Psoas muscle (tissue), 8 donors: Measurements from ENCODE around the gene TRPM3. TPM values are rescaled to one million over a fixed set of nuclear protein-coding genes. Genes with fewer than 3 reads are reported as not detected.

Experiments used
- ATAC-seq, 4 donors: fragments of 200-7000 bp; cut with Tn5 transposase; one replicate each; pipeline ENCODE4 v1.9.1; 2020; ENCODE audit warnings: moderate library complexity in 3 of 4, mild to moderate bottlenecking in 2 of 4
- DNase-seq, 2 donors: peaks; one replicate each; pipeline ENCODE4 v3.0.0-alpha.2; 2020
- H3K27ac ChIP-seq: fragments of 200-600 bp; one replicate; pipeline ENCODE4 v1.8.0; 2022
- H3K27me3 ChIP-seq, 3 donors: fragments of 200-600 bp in 1 of 3; one replicate each; pipeline versions ENCODE4 v1.6.1 to v1.8.0; 2013 to 2022; ENCODE audit warnings: low read length in 2 of 3, mild to moderate bottlenecking in 2 of 3, moderate library complexity in 1 of 3; ENCODE audit not compliant: insufficient read depth in 3 of 3
- H3K36me3 ChIP-seq, 2 donors: fragments of 200-600 bp in 1 of 2; one replicate each; pipeline versions ENCODE4 v1.6.1 to v1.8.0; 2013 to 2022; ENCODE audit warnings: low read depth in 1 of 2, mild to moderate bottlenecking in 1 of 2, moderate library complexity in 1 of 2; ENCODE audit not compliant: insufficient read depth in 1 of 2
- H3K4me1 ChIP-seq: fragments of 200-600 bp; one replicate; pipeline ENCODE4 v1.8.0; 2022
- H3K4me3 ChIP-seq: fragments of 200-600 bp; one replicate; pipeline ENCODE4 v1.8.0; 2022; ENCODE audit warnings: mild to moderate bottlenecking
- H3K9me3 ChIP-seq: fragments of 200-600 bp; one replicate; pipeline ENCODE4 v1.8.0; 2022
- CTCF ChIP-seq: fragments of 200-600 bp; IDR thresholded peaks from one replicate; pipeline ENCODE4 v1.8.0; 2022; ENCODE audit warnings: antibody characterized with exemption
- WGBS, 3 donors: extraction: QIAGEN DNeasy Blood & Tissue Kit; methylation state at CpG; one replicate each; pipeline versions ENCODE4 v1.1.6 to v1.1.7; 2013; 5-methylcytosine and 5-hydroxymethylcytosine counted together
- intact Hi-C, 2 donors: fragments of 100-400 bp; cut with DNase I; formaldehyde crosslinking; loops; one replicate each; pipeline versions ENCODE4 v1.11.0 to v1.14.2; 2022
- polyA plus RNA-seq, 3 donors: library from polyadenylated mRNA; stranded (reverse); fragments of 200-250 nt; gene quantifications; one replicate each; pipeline ENCODE4 v1.2.3, GENCODE V29; 2013
- total RNA-seq, 4 donors: library from RNA; stranded (reverse); fragmentation: NEBNext Ultra II Directional in 2 of 4; extraction: Animal tissue kit (Norgen Biotek cat#: 25700) in 2 of 4; gene quantifications; one replicate each; pipeline versions ENCODE4 v1.2.1 to v1.2.4, GENCODE V29; 2021 to 2023
- donor health status: healthy with polysubstance abuse.
- donor health status: DM: no; HTN: no; CAD: no; lungs with moderate emphysema.
- donor health status: Bipolar disorder and iron deficiency.
- donor health status: healthy.
- donor health status: DM: yes; HTN: yes; CAD: no.
- donor health status: DM: no; HTN: no; CAD: no.
- donor health status: DM: no; HTN: no; CAD: no.
- donor health status: DM: yes; HTN: yes; CAD: no.

The TRPM3 gene
- total and polyA plus RNA-seq, 7 donors: 0.01 to 0.16 (median 0.06) TPM; not detected in 3

DNA sequence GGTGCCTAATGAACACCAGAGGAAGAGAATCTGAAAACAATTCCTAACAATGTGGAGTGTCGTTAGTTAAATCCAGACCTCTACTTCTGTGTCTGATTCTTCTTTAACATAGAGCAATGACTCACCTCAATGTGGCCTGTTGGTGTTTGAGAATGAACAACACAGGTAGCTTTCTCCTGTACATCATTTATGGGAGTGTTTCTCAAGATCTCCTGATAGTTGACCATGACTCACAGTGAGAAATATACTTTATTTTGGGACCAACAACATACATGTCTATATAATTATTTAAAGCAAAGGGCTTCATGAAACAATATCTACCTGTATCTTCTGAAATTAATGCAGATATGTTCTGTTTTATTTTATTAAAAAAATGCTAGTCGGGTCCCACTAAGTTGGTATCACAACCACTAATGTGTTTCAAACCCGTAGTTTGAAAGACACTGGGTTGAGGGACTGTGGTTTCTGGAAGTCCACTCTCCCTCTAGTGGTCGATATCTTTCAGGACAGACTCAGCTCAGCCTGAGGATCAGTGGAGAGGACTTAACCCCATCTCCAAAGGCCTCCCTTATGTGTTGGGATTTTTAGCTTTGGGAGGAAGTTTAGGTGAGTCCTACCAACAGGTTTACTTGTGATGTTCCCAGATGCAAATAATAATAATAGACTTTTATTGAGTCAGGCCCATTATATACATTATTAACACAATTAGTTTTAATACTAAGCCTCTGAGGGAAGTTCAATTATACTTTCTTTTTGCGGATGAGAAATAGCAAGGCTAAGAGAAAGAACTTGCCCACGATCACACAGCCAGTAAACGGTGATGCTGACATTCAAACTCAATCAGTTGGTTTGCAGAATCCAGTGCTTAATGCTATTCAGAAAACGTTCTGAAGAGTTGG is 636.9 kb downstream of the TRPM3 start:
- peak; percentile 82 for TF ChIP-seq CTCF
- peaks cover 80% of the 10 kb centered on the region for H3K4me1 ChIP-seq
- no peaks in the 10 kb centered on the region for H3K9me3 ChIP-seq
- no peaks in the 10 kb centered on the region for H3K27me3 ChIP-seq
- no peaks in the 10 kb centered on the region for H3K36me3 ChIP-seq
- intact Hi-C loops: loop anchor here (1.0 to 10.0 kb wide), 4 partner anchors 64 to 220 kb away; no protein-coding TSS in a partner anchor
- ATAC-seq (peak; percentile 70 to 76 (median 72)), DNase-seq (no peak)
- no peak overlapping the region for H3K4me3 ChIP-seq
- WGBS, 3 donors: 32 to 49% (median 34%) methylated on average over 8 of the region's 8 CpGs
- peak overlapping the region; percentile 79 for H3K27ac ChIP-seq

GRCh38 chr9:70481471-70481870 is 640.0 kb downstream of the TRPM3 start:
- WGBS, 3 donors: 65 to 82% (median 73%) methylated on average over 1 of the region's 1 CpG
- no peak for ATAC-seq
- peak overlapping the region; percentile 59 for H3K4me3 ChIP-seq

DNA sequence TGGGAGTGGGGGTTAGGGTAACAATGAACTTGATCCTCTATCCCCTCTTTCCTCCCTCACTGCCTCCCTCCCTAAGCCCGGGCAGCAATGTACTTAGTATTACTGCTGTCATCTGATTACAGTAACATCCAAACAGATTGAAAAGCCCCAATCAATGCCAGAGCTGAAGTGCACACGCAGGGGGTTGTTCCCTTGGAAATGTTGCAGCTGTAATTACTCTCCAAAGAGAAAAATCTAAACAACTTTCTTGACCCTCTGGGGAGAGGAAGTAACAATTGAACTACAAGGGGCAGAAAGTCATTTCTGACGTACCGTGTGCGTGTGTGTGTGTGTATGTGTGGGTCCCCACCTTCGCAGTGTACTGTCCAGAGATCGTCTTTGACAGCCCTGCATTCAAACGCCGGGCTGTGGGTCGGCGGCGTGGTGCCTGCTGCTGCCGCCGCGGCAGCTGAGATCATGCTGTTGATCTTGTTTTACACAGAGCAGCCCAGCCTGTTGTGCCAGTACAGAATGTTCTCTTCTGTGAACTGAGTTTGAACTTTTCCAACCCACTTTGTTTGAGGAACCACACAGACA is 640.9 kb downstream of the TRPM3 start:
- TF ChIP-seq CTCF: no peak
- 2 to 6% (median 6%) methylated on average over 15 of the region's 15 CpGs for WGBS, 3 donors
- intact Hi-C loops: loop anchor here (1.0 to 10.0 kb wide), 2 partner anchors 60 to 216 kb away; no protein-coding TSS in a partner anchor
- Histone ChIP-seq H3K27me3 (no peaks in the 10 kb centered on the region), H3K36me3 (no peaks in the 10 kb centered on the region), H3K9me3 (no peaks in the 10 kb centered on the region), H3K4me3 (peak overlapping the region; percentile 59), H3K27ac (peak overlapping the region; percentile 94), H3K4me1 (peaks cover 77% of the 10 kb centered on the region)
- DNase-seq (peak; percentile 88 to 95), ATAC-seq (peak; percentile 82 to 87 (median 85))

More at GRCh38 chr9:70481471-70481870, 640.0 kb downstream of the TRPM3 start:
- intact Hi-C loops: loop anchor here in 1 of 2 donors (10.0 kb wide), 1 partner anchor 217 kb away; no protein-coding TSS in a partner anchor
- Histone ChIP-seq H3K36me3 (no peaks in the 10 kb centered on the region), H3K27ac (peak overlapping the region; percentile 94), H3K4me1 (peaks cover 87% of the 10 kb centered on the region), H3K27me3 (no peaks in the 10 kb centered on the region), H3K9me3 (no peaks in the 10 kb centered on the region)
- no peak for DNase-seq
- no peak for TF ChIP-seq CTCF

DNA sequence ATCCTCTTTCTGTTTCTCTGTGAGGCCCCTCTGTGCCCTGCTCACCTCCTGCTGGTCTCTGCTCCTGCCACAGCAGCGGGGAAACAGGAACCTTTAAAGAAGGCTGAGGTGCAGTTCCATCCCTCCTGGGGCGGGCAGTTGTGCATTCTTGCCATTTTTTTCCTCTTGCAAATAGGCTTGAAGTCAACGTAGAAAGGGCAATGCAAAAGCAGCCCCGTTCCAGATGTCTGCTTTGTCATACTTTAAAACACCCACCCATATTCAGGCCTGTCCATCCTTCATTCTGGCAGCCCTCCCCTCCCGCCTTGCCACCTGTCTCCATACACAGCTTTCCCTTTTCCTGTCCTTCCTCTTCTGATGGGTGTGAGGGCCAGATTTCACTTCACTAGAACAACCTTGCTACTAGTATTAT is 641.5 kb downstream of the TRPM3 start:
- ATAC-seq: peak; percentile 27 to 45 (median 44)

More for the DNA sequence above, 641.5 kb downstream of the TRPM3 start:
- peak overlapping the region; percentile 94 for H3K27ac ChIP-seq
- H3K36me3 ChIP-seq: no peaks in the 10 kb centered on the region
- intact Hi-C loops: loop anchor here (1.0 to 10.0 kb wide), 2 partner anchors 60 to 215 kb away; no protein-coding TSS in a partner anchor
- peak; percentile 34 to 74 for DNase-seq
- 22 to 50% (median 43%) methylated on average over 5 of the region's 5 CpGs for WGBS, 3 donors
- TF ChIP-seq CTCF: no peak
- no peaks in the 10 kb centered on the region for H3K27me3 ChIP-seq
- H3K9me3 ChIP-seq: no peaks in the 10 kb centered on the region
- peaks cover 71% of the 10 kb centered on the region for H3K4me1 ChIP-seq
- H3K4me3 ChIP-seq: peak overlapping the region; percentile 59
